SKM-1 treated with dmso at 0.1 percent for 144 hours (cell line): Measurements from ENCODE around the gene ZSWIM4.

Experiments
- DNase-seq: peaks from one replicate; lab custom pipeline; 2025; ENCODE audit not compliant: unreplicated experiment; lab: John Stamatoyannopoulos, UW

ZSWIM4 gene

GRCh38 chr19:13870873-13871272 is 75.6 kb downstream of the ZSWIM4 start:
- no peak for DNase-seq

DNA sequence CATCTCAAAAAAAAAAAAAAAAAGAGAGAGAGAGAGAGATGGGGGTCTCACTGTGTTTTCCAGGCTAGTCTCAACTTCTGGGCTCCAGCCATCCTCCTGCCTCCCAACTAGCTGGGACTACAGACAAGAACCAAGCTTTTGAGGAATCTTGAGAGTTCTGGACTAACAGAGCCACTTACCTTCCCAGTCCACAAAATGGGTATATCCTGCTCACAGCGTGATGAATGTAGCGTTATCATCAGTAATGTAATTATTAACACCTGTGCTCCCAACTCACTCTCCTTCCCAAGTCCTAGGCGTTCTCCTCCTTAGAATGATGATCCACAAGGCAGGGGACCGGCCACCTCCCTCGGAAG is 77.1 kb downstream of the ZSWIM4 start:
- DNase-seq = no peak

- no peak for DNase-seq
Observed at GRCh38 chr19:13872695-13873389, 77.6 kb downstream of the ZSWIM4 start.

DNA sequence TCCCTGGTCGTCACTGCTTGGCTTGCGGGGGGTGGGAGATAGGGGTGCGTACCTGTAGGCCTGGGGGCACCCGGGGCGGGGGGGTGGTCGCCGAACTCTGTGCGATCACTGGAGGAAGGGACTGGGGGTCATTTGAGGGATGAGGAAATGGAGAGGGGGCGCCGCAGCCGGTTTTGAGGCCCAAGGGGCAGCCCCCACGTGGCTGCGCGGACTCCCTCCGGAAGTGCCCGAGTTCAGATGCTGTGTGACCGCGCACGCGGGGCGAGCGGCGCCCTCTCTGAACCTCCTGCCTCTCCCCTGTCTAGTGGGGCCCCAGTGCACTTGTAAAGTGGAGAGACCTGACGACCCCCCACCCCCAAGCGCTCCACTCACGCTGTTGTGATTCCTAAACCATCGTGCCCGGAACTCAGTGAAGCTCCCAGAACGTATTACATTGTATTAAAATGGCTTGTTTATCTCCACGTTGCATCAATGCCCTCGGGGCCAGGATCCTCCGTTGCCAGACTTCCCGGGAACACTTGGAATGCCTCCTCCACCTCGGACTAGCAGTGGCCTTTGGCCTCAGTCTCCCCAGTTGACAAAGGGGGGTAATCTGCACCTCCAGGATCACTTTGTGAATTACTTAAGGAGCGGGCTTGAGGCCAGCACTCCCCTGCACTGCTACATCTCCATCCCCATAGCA is 78.7 kb downstream of the ZSWIM4 start:
- no peak for DNase-seq

DNA sequence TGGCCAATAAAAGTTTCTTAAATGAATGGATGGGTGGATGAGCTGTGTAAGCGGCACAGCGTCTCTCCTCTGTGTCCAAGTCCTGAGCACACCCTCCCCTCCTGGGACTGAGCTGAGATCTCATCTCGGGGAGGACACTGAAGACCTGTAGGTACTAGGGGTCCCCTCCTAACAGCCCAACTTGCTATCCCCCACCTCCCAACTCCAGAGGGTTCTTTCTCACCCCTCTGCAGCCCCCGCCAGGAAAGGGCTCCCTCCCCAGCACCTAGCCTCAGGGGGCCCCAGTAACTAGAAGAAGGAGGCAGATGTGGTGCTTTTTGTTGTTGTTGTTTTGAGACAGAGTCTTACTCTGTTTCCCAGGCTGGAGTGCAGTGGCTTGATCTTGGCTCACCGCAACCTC is 80.6 kb downstream of the ZSWIM4 start:
- DNase-seq = no peak

DNA sequence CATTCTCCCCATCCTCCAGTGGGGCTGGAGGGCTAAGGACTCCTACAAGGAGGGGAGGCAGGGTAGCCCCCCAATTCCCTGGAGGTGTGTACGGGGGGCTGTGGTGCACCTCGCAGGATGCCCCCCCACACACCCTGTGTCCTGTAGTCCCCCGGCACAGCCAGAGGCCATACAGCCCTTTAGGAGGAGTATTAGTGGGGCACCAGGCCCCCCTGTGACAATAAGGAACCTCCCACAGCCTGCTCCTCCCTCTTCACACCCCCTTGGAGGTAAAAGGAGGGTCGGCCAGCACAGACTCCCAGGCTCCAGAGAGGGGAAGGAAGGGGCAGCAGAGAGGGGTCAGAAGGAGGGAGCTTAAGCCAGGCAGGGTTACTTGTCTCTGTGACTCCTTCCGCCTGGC is 81.6 kb downstream of the ZSWIM4 start, which contains the start of gene NANOS3:
TSS of gene NANOS3 (plus strand) at position 301 of the 400 bp plus-strand sequence. CDS start 115 bp downstream, outside the sequence.
- no peak for DNase-seq

- DNase-seq = no peak
Observed at GRCh38 chr19:13877303-13877702, 82.1 kb downstream of the ZSWIM4 start.

- DNase-seq = peak; percentile 95
Observed at GRCh38 chr19:13880059-13881043, 85.1 kb downstream of the ZSWIM4 start.

DNA sequence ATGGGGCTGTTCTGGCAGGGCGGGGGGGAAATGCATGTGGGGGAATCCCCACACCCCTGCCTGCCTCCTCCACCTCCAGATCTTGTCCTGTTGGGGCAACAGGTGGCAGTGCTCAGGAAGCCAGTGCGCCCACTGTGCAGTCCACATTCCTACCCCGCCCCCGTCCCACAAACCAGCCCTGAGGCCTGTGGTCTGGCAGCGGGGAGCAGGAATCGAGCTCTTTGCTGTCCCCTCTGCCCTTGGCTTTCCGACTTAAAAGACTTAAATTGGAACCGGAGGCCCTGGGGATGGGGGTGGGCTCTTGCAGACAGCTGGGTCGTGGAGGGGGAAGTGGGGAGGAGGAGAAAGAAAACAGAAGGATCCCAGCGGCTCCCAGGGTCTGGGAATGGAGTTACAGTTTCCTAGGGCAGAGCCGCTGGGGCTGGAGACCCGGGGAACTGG is 86.0 kb downstream of the ZSWIM4 start:
- no peak for DNase-seq
